Endodermal cell (in vitro differentiated cells): ENCODE measurements around the gene SACS. TPM values are rescaled to one million over a fixed set of nuclear protein-coding genes. Genes with fewer than 3 reads are reported as not detected.

Experiments
- DNase-seq: peaks from one replicate; pipeline ENCODE4 v3.0.0-alpha.2; 2017
- H3K27ac ChIP-seq: 2 replicates; pipeline ENCODE4 v1.5.1; 2013; ENCODE audit warnings: mild to moderate bottlenecking, low read depth, low read length, moderate library complexity
- H3K27me3 ChIP-seq: 2 replicates; pipeline ENCODE4 v1.6.1; 2013; ENCODE audit warnings: mild to moderate bottlenecking, low read length, moderate library complexity; ENCODE audit not compliant: insufficient read depth, control insufficient read depth, poor library complexity, severe bottlenecking
- H3K36me3 ChIP-seq: 2 replicates; pipeline ENCODE4 v1.7.0; 2013; ENCODE audit warnings: mild to moderate bottlenecking, low read length, moderate library complexity; ENCODE audit not compliant: control insufficient read depth, insufficient read depth
- H3K4me1 ChIP-seq: one replicate; pipeline ENCODE4 v1.7.0; 2013; ENCODE audit warnings: low read length; ENCODE audit not compliant: control insufficient read depth, insufficient read depth
- H3K4me3 ChIP-seq: 2 replicates; pipeline ENCODE4 v1.5.1; 2013; ENCODE audit warnings: mild to moderate bottlenecking, low read length, moderate library complexity
- H3K9ac ChIP-seq: 2 replicates; pipeline ENCODE4 v1.6.1; 2013; ENCODE audit warnings: mild to moderate bottlenecking, low read length, moderate library complexity; ENCODE audit not compliant: poor library complexity, severe bottlenecking; ENCODE audit errors: extremely low read depth
- H3K9me3 ChIP-seq: 2 replicates; pipeline ENCODE4 v1.6.1; 2013; ENCODE audit warnings: mild to moderate bottlenecking, low read length, moderate library complexity; ENCODE audit not compliant: control insufficient read depth
- H3K27ac Mint-ChIP-seq: 2 replicates; pipeline ENCODE4 v1.8.0; 2020; ENCODE audit warnings: mixed read lengths
- H3K27me3 Mint-ChIP-seq: 2 replicates; pipeline ENCODE4 v1.8.0; 2021; ENCODE audit warnings: mild to moderate bottlenecking, mixed read lengths; ENCODE audit not compliant: insufficient read depth
- H3K36me3 Mint-ChIP-seq: 2 replicates; pipeline ENCODE4 v1.8.0; 2020; ENCODE audit warnings: low read depth, mixed read lengths
- H3K4me1 Mint-ChIP-seq: 2 replicates; pipeline ENCODE4 v1.8.0; 2020; ENCODE audit warnings: mixed read lengths
- H3K4me3 Mint-ChIP-seq: 2 replicates; pipeline ENCODE4 v1.8.0; 2020; ENCODE audit warnings: mild to moderate bottlenecking, moderate library complexity, mixed read lengths
- H3K9me3 Mint-ChIP-seq: 2 replicates; pipeline ENCODE4 v1.8.0; 2020; ENCODE audit warnings: mild to moderate bottlenecking, mixed read lengths
- WGBS, 2 experiments: methylation state at CpG; one replicate each; pipeline versions ENCODE4 v1.1.5 to v1.1.7; 2013; ENCODE audit warnings: missing lambda C conversion rate in 2 of 2, mixed read lengths in 1 of 2; ENCODE audit not compliant: insufficient coverage in 1 of 2, insufficient read length in 1 of 2; 5-methylcytosine and 5-hydroxymethylcytosine counted together
- total RNA-seq, 2 donors: library from RNA; stranded (reverse); fragmentation: NEBNext Ultra II Directional in 1 of 2; extraction: Animal tissue kit (Norgen Biotek cat#: 25700) in 1 of 2; gene quantifications; 2 replicates in 1 of 2; 3 replicates in 1 of 2; pipeline ENCODE4 v1.2.1, GENCODE V29; 2021
- TF ChIP-seq, protein P1 (sequence below): fragments of 200-600 bp; sonication (generic); conservative IDR thresholded peaks from 2 replicates; pipeline ENCODE4 v1.5.0; 2021; ENCODE audit warnings: antibody characterized with exemption, mild to moderate bottlenecking

Gene SACS
- total RNA-seq, 2 donors from 2014 or later, result 17.6 to 22.3 TPM

DNA sequence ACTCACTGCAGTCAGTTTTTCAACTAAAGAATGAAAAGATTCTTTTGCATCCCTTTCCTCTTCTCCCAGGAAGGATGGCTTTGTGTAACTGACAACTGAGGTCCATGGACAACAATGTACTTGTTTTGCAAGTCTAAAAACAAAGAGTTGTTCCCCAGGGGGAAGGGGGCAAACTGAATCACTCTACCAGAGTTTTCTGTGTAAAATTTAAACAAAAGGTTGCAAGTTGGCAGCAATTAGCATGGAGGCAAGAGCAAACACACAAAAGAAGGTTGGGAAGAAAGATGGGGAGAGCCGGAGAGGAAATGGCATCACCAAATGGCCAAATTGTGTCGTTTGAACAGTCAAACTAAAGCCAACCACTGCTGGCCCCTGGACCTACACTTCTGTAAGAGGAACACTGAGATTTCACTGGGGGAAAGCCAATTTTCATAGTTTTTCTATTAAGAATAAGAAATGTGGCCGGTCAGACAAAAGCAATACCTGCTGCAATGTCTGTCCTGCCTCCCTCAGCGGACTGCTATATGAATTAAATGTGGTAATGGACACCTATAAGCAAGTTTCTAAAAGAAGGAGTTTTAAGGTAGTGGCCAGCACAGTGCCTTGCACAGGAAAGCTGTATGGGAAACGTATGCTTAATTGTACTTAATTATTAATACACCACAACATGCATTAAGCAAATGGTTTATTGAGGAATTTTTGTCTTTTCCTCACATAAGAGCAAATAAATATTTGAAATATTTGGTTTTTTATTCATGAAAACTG lies 16.1 kb upstream of the SACS start:
- WGBS, 2 experiments, result 31 to 51% methylated on average over 2 to 4 of the region's 5 CpGs

DNA sequence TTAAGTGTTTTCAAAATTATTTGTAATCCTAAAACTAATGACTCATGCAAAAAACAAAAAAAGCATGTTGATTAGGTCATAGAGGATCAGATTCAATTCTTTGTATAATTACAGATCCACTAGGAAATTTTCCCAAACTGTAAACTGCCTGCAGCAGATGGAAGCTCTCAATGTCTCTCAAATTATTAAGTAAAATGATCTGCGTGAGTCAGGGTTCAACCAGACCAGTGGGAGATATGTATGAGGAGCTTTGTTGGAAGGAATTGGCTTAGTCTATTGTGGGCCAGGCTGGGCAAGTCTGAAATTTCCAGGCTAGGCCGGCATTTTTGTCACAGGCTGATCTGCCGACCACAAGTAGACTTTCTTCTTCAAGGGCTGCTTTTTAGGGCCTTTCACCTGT lies 14.4 kb upstream of the SACS start:
- Histone ChIP-seq H3K4me1 (no peaks in the 10 kb centered on the region), H3K27me3 (no peaks in the 10 kb centered on the region), H3K9ac (no peak overlapping the region), H3K27ac (no peak overlapping the region), H3K36me3 (no peaks in the 10 kb centered on the region), H3K4me3 (no peak overlapping the region), H3K9me3 (no peaks in the 10 kb centered on the region)
- no peak for DNase-seq
- no peak overlapping the region for H3K4me3 Mint-ChIP-seq
- peaks cover 6% of the 10 kb centered on the region for H3K4me1 Mint-ChIP-seq
- no peaks in the 10 kb centered on the region for H3K36me3 Mint-ChIP-seq
- H3K9me3 Mint-ChIP-seq, result no peaks in the 10 kb centered on the region
- no peak overlapping the region for H3K27ac Mint-ChIP-seq
- 90 to 94% methylated on average over 2 to 3 of the region's 3 CpGs for WGBS, 2 experiments
- TF ChIP-seq, protein P1, sequence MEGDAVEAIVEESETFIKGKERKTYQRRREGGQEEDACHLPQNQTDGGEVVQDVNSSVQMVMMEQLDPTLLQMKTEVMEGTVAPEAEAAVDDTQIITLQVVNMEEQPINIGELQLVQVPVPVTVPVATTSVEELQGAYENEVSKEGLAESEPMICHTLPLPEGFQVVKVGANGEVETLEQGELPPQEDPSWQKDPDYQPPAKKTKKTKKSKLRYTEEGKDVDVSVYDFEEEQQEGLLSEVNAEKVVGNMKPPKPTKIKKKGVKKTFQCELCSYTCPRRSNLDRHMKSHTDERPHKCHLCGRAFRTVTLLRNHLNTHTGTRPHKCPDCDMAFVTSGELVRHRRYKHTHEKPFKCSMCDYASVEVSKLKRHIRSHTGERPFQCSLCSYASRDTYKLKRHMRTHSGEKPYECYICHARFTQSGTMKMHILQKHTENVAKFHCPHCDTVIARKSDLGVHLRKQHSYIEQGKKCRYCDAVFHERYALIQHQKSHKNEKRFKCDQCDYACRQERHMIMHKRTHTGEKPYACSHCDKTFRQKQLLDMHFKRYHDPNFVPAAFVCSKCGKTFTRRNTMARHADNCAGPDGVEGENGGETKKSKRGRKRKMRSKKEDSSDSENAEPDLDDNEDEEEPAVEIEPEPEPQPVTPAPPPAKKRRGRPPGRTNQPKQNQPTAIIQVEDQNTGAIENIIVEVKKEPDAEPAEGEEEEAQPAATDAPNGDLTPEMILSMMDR, result no peak
- H3K27me3 Mint-ChIP-seq, result no peaks in the 10 kb centered on the region

More for the DNA sequence above, 16.1 kb upstream of the SACS start:
- H3K36me3 Mint-ChIP-seq, result no peaks in the 10 kb centered on the region
- H3K4me3 ChIP-seq, result no peak overlapping the region
- no peaks in the 10 kb centered on the region for H3K9me3 ChIP-seq
- no peak overlapping the region for H3K9ac ChIP-seq
- no peaks in the 10 kb centered on the region for H3K4me1 ChIP-seq
- H3K9me3 Mint-ChIP-seq, result no peaks in the 10 kb centered on the region
- no peaks in the 10 kb centered on the region for H3K36me3 ChIP-seq
- H3K27ac ChIP-seq, result peak overlapping the region; percentile 95
- no peaks in the 10 kb centered on the region for H3K27me3 Mint-ChIP-seq
- TF ChIP-seq, protein P1, result no peak
- DNase-seq, result peak; percentile 45
- H3K27ac Mint-ChIP-seq, result no peak overlapping the region
- no peak overlapping the region for H3K4me3 Mint-ChIP-seq
- peaks cover 6% of the 10 kb centered on the region for H3K4me1 Mint-ChIP-seq
- H3K27me3 ChIP-seq, result no peaks in the 10 kb centered on the region

DNA sequence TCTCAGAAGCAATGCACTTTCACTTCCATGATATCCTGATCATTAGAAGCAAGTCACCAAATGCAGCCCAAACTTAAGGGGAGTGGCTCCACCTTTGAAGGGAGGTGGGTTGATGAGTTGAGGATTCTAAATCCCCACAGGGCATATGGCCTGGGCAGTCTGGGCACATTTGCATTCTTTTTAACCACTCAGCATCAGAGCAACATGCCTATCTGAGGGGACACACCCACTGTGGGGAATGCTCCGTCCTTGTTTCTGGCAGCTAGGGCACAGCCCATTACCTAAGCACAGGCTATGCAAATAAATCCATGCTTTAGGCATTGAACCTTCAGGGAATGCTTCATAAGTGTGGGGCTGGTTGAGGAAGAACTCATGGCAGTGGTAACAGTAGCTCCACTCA lies 12.3 kb upstream of the SACS start:
- H3K4me3 ChIP-seq, result no peak overlapping the region
- TF ChIP-seq, protein P1, result no peak
- no peak for DNase-seq
- no peaks in the 10 kb centered on the region for H3K9me3 ChIP-seq
- H3K27me3 ChIP-seq, result no peaks in the 10 kb centered on the region
- no peaks in the 10 kb centered on the region for H3K9me3 Mint-ChIP-seq
- H3K27ac Mint-ChIP-seq, result no peak overlapping the region
- H3K36me3 Mint-ChIP-seq, result no peaks in the 10 kb centered on the region
- H3K4me1 ChIP-seq, result no peaks in the 10 kb centered on the region
- no peak overlapping the region for H3K9ac ChIP-seq
- H3K4me1 Mint-ChIP-seq, result peaks cover 3% of the 10 kb centered on the region
- H3K27me3 Mint-ChIP-seq, result no peaks in the 10 kb centered on the region
- H3K36me3 ChIP-seq, result no peaks in the 10 kb centered on the region
- H3K4me3 Mint-ChIP-seq, result no peak overlapping the region
- no peak overlapping the region for H3K27ac ChIP-seq
- WGBS, 2 experiments, result 71 to 88% methylated on average over 1 of the region's 1 CpG
